ENCODE data around the gene MAPKAPK3. TPM values are rescaled to one million over a fixed set of nuclear protein-coding genes. Genes with fewer than 3 reads are reported as not detected.

Gene MAPKAPK3
- total and polyA plus RNA-seq, 2 donors (not counting 3 experiments of a cell fraction or from before 2014, with no cell fraction given): 21.3 to 30.5 TPM

- Histone ChIP-seq H4K20me1 (replicated peaks; ENCODE audit: control insufficient read depth, extremely low read depth, insufficient read depth, low read length) (no peaks in the 10 kb centered on the region), H3K79me2 (ENCODE audit: control insufficient read depth, insufficient read depth, low read length) (no peaks in the 10 kb centered on the region), H3K27me3 (ENCODE audit: control insufficient read depth in 2 of 2, insufficient read depth in 2 of 2, low read length in 2 of 2) (no peaks in the 10 kb centered on the region), H3K9me1 (replicated peaks; ENCODE audit: control insufficient read depth, extremely low read depth, insufficient read depth, low read length) (no peaks in the 10 kb centered on the region), H3K4me1 (ENCODE audit: control insufficient read depth, extremely low read depth, insufficient read depth, low read length) (no peaks in the 10 kb centered on the region), H3K27ac (ENCODE audit: insufficient read depth, low read depth, low read length) (no peak overlapping the region), H3K9me3 (replicated peaks; ENCODE audit: control insufficient read depth, insufficient read depth, low read length) (no peaks in the 10 kb centered on the region), H3K9ac (replicated peaks; ENCODE audit: extremely low read depth, insufficient read depth, low read length) (no peak overlapping the region), H3K4me3 (replicated peaks in 1 of 3; ENCODE audit: insufficient read depth in 1 of 3, low read depth in 1 of 3, low read length in 3 of 3) (no peak overlapping the region), H3K4me2 (ENCODE audit: insufficient read depth, low read length) (no peak overlapping the region), H3K36me3 (ENCODE audit: control insufficient read depth in 2 of 2, extremely low read depth in 1 of 2, insufficient read depth in 2 of 2, low read length in 2 of 2) (peaks cover 0 to 4% of the 10 kb centered on the region in 2 experiments), H2AFZ (ENCODE audit: low read depth, low read length) (no peak overlapping the region)
- BruUV-seq (replicated peaks): no TSS peak
- dilution Hi-C loops (cut with MboI; ENCODE audit: extremely low pct_ligation_motif_present, low sequenced_read_pairs): no loop called here
- TF ChIP-seq MAX (IDR thresholded peaks at IDR 0.05; ENCODE audit: insufficient read depth, insufficient read length) (no peak), POLR2AphosphoS5 (IDR thresholded peaks at IDR 0.05; ENCODE audit: insufficient read depth, low read depth, low read length) (no peak), GATA2 (IDR thresholded peaks at IDR 0.05; ENCODE audit: insufficient read depth, insufficient read length, low read depth, low read length) (no peak), POLR2A (IDR thresholded peaks at IDR 0.05; ENCODE audit: low read depth, low read length) (no peak), EZH2 (IDR thresholded peaks at IDR 0.05; ENCODE audit: borderline replicate concordance, low read depth, low read length, severe bottlenecking) (no peak), JUN (IDR thresholded peaks at IDR 0.05; ENCODE audit: borderline replicate concordance, insufficient read depth, insufficient read length, low read depth) (no peak), MYC (IDR thresholded peaks at IDR 0.05; ENCODE audit: low read depth, low read length) (no peak), FOS (IDR thresholded peaks at IDR 0.05; ENCODE audit: borderline replicate concordance, insufficient read depth, low read length) (no peak)
- TF ChIP-seq, protein P1, sequence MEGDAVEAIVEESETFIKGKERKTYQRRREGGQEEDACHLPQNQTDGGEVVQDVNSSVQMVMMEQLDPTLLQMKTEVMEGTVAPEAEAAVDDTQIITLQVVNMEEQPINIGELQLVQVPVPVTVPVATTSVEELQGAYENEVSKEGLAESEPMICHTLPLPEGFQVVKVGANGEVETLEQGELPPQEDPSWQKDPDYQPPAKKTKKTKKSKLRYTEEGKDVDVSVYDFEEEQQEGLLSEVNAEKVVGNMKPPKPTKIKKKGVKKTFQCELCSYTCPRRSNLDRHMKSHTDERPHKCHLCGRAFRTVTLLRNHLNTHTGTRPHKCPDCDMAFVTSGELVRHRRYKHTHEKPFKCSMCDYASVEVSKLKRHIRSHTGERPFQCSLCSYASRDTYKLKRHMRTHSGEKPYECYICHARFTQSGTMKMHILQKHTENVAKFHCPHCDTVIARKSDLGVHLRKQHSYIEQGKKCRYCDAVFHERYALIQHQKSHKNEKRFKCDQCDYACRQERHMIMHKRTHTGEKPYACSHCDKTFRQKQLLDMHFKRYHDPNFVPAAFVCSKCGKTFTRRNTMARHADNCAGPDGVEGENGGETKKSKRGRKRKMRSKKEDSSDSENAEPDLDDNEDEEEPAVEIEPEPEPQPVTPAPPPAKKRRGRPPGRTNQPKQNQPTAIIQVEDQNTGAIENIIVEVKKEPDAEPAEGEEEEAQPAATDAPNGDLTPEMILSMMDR (IDR thresholded peaks at IDR 0.05; ENCODE audit: extremely low read depth in 1 of 2, insufficient read depth in 1 of 2, low read depth in 1 of 2, low read length in 2 of 2): no peak
- DNase-seq (ENCODE audit: low read depth, low spot score): no peak
- intact Hi-C loops (cut with micrococcal nuclease): no loop called here
- ChIA-PET CTCF (interaction anchor here (1.4 kb wide), 1 partner anchor 39 kb away, joined by 3 read pairs; no protein-coding TSS in a partner anchor), POLR2A (no interaction called here)
- no peak for FAIRE-seq
These were observed 39.6 kb upstream of the MAPKAPK3 start for GRCh38 chr3:50577348-50577747.

Data from endothelial cell of umbilical vein (primary cell).